CD4-positive, alpha-beta T cell treated with Interferon alpha-2 for 1 hour (primary cell): Measurements from ENCODE around the gene ZNF778.
"Not testable (repeated sequence)": the region's sequence is repeated elsewhere in the genome, so short reads cannot be mapped to it uniquely, and the experiment has no call there.

Experiments
- DNase-seq, 2 donors: peaks; one replicate each; pipeline ENCODE4 v3.0.0-alpha.2; 2020 to 2022

Gene ZNF778

GRCh38 chr16:89257757-89258465 lies 40.4 kb downstream of the ZNF778 start:
- DNase-seq: no peak

GRCh38 chr16:89259901-89260300 lies 42.4 kb downstream of the ZNF778 start:
- not testable (repeated sequence) for DNase-seq

- DNase-seq: no peak
These were observed 44.4 kb downstream of the ZNF778 start for GRCh38 chr16:89261691-89262563.

- no peak for DNase-seq
These were observed 47.5 kb downstream of the ZNF778 start for GRCh38 chr16:89264800-89265550.

GRCh38 chr16:89265647-89266046 lies 48.1 kb downstream of the ZNF778 start:
- DNase-seq: no peak

GRCh38 chr16:89266521-89267134 lies 49.1 kb downstream of the ZNF778 start:
- DNase-seq: no peak

- not testable (repeated sequence) for DNase-seq
These were observed 50.2 kb downstream of the ZNF778 start for GRCh38 chr16:89267746-89268145.

- no peak for DNase-seq
These were observed 51.1 kb downstream of the ZNF778 start for GRCh38 chr16:89268585-89268984.

GRCh38 chr16:89268987-89269735 lies 51.7 kb downstream of the ZNF778 start:
- no peak for DNase-seq

GRCh38 chr16:89269805-89270665 lies 52.5 kb downstream of the ZNF778 start:
- no peak for DNase-seq

- no peak for DNase-seq
These were observed 53.3 kb downstream of the ZNF778 start for GRCh38 chr16:89270666-89271345.

GRCh38 chr16:89272631-89273030 lies 55.1 kb downstream of the ZNF778 start:
- no peak for DNase-seq

- DNase-seq: no peak
These were observed 56.4 kb downstream of the ZNF778 start for GRCh38 chr16:89273741-89274472.

- no peak for DNase-seq
These were observed 57.2 kb downstream of the ZNF778 start for GRCh38 chr16:89274561-89275283.

GRCh38 chr16:89275284-89275584 lies 57.7 kb downstream of the ZNF778 start:
- DNase-seq: no peak

GRCh38 chr16:89275837-89276720 lies 58.6 kb downstream of the ZNF778 start:
- no peak for DNase-seq

GRCh38 chr16:89277049-89277448 lies 59.5 kb downstream of the ZNF778 start:
- no peak for DNase-seq

- no peak for DNase-seq
These were observed 60.3 kb downstream of the ZNF778 start for GRCh38 chr16:89277641-89278341.
